Hepatocyte (in vitro differentiated cells): ENCODE data around the gene MEGF10. TPM values are rescaled to one million over a fixed set of nuclear protein-coding genes. Genes with fewer than 3 reads are reported as not detected.

ENCODE experiments used
- DNase-seq: peaks from one replicate; pipeline ENCODE4 v3.0.0-alpha.2; 2016; ENCODE audit warnings: low spot score
- H2AFZ ChIP-seq: fragments of 200-600 bp; sonication (generic); 2 replicates; pipeline ENCODE4 v1.6.0; 2016; ENCODE audit warnings: antibody characterized with exemption, mild to moderate bottlenecking
- H3K27ac ChIP-seq: fragments of 200-600 bp; sonication (generic); 2 replicates; pipeline ENCODE4 v1.5.1; 2016; ENCODE audit warnings: mild to moderate bottlenecking
- H3K27me3 ChIP-seq: fragments of 200-600 bp; sonication (generic); 2 replicates; pipeline ENCODE4 v1.6.1; 2016
- H3K36me3 ChIP-seq: fragments of 200-600 bp; sonication (generic); replicated peaks from 2 replicates; pipeline ENCODE4 v1.5.1; 2016; ENCODE audit warnings: low read depth; ENCODE audit not compliant: insufficient read depth
- H3K4me1 ChIP-seq: fragments of 200-600 bp; sonication (generic); 2 replicates; pipeline ENCODE4 v1.5.1; 2016; ENCODE audit warnings: mild to moderate bottlenecking, moderate library complexity; ENCODE audit not compliant: insufficient read depth
- H3K4me2 ChIP-seq: fragments of 200-600 bp; sonication (generic); 2 replicates; pipeline ENCODE4 v1.6.0; 2016
- H3K4me3 ChIP-seq: fragments of 200-600 bp; sonication (generic); 2 replicates; pipeline ENCODE4 v1.5.1; 2016; ENCODE audit warnings: mild to moderate bottlenecking
- H3K79me2 ChIP-seq: fragments of 200-600 bp; sonication (generic); 2 replicates; pipeline ENCODE4 v1.6.0; 2017; ENCODE audit warnings: mild to moderate bottlenecking
- H3K9me2 ChIP-seq: fragments of 200-600 bp; sonication (generic); replicated peaks from 2 replicates; pipeline ENCODE4 v1.6.0; 2017; ENCODE audit warnings: mild to moderate bottlenecking; ENCODE audit not compliant: insufficient read depth
- H3K9me3 ChIP-seq: fragments of 200-600 bp; sonication (generic); 2 replicates; pipeline ENCODE4 v1.5.1; 2016; ENCODE audit warnings: low read depth, mild to moderate bottlenecking
- H4K20me1 ChIP-seq: fragments of 200-600 bp; sonication (generic); 2 replicates; pipeline ENCODE4 v1.6.0; 2016; ENCODE audit warnings: mild to moderate bottlenecking; ENCODE audit not compliant: insufficient read depth, poor library complexity, severe bottlenecking
- EZH2 ChIP-seq: fragments of 200-600 bp; sonication (generic); IDR thresholded peaks from 2 replicates; pipeline ENCODE4 v1.6.1; 2016; ENCODE audit warnings: antibody characterized with exemption, mild to moderate bottlenecking, borderline replicate concordance
- EZH2phosphoT487 ChIP-seq: fragments of 200-600 bp; sonication (generic); IDR thresholded peaks from one replicate; pipeline ENCODE4 v1.6.1; 2018; ENCODE audit warnings: antibody characterized with exemption, mild to moderate bottlenecking, low read depth, moderate library complexity; ENCODE audit not compliant: unreplicated experiment, severe bottlenecking
- WGBS: methylation state at CpG from one replicate; pipeline ENCODE4 v1.1.6; 2016; ENCODE audit warnings: low lambda C conversion rate; ENCODE audit errors: missing lambda C conversion rate; 5-methylcytosine and 5-hydroxymethylcytosine counted together
- polyA plus RNA-seq: library from polyadenylated mRNA; unstranded; fragments of >200 nt; fragmentation: Nextera tagmentation; extraction: Ambion mirVana; gene quantifications from 2 replicates; pipeline ENCODE4 v1.2.1, GENCODE V29; 2016
- total RNA-seq: library from RNA; depleted of rRNA; stranded (reverse); fragments of >200 nt; gene quantifications from 2 replicates; pipeline ENCODE4 v1.2.3, GENCODE V29; 2014
- TF ChIP-seq, protein P1 (sequence below): fragments of 200-600 bp; sonication (generic); IDR thresholded peaks from 2 replicates; pipeline ENCODE4 v1.5.1; 2016; ENCODE audit warnings: antibody characterized with exemption, mild to moderate bottlenecking; ENCODE audit not compliant: poor library complexity

MEGF10 gene
- total and polyA plus RNA-seq, 2 experiments from 2014 or later = 1.7 to 6.7 TPM

GRCh38 chr5:127297348-127298035 is 6.9 kb downstream of the MEGF10 start:
- WGBS = 72% methylated on average over 4 of the region's 4 CpGs
- Histone ChIP-seq H3K79me2 (no peaks in the 10 kb centered on the region), H4K20me1 (no peaks in the 10 kb centered on the region)

GRCh38 chr5:127298036-127298429 is 7.4 kb downstream of the MEGF10 start:
- Histone ChIP-seq H4K20me1 (no peaks in the 10 kb centered on the region), H3K27ac (no peak overlapping the region), H3K4me1 (no peaks in the 10 kb centered on the region), H3K4me2 (no peak overlapping the region), H3K36me3 (no peaks in the 10 kb centered on the region), H3K9me3 (no peaks in the 10 kb centered on the region), H3K9me2 (no peaks in the 10 kb centered on the region), H3K4me3 (no peak overlapping the region), H3K27me3 (peaks cover 36% of the 10 kb centered on the region), H3K79me2 (no peaks in the 10 kb centered on the region), H2AFZ (no peak overlapping the region)
- TF ChIP-seq, protein P1, sequence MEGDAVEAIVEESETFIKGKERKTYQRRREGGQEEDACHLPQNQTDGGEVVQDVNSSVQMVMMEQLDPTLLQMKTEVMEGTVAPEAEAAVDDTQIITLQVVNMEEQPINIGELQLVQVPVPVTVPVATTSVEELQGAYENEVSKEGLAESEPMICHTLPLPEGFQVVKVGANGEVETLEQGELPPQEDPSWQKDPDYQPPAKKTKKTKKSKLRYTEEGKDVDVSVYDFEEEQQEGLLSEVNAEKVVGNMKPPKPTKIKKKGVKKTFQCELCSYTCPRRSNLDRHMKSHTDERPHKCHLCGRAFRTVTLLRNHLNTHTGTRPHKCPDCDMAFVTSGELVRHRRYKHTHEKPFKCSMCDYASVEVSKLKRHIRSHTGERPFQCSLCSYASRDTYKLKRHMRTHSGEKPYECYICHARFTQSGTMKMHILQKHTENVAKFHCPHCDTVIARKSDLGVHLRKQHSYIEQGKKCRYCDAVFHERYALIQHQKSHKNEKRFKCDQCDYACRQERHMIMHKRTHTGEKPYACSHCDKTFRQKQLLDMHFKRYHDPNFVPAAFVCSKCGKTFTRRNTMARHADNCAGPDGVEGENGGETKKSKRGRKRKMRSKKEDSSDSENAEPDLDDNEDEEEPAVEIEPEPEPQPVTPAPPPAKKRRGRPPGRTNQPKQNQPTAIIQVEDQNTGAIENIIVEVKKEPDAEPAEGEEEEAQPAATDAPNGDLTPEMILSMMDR = no peak
- TF ChIP-seq EZH2 (no peak), EZH2phosphoT487 (no peak)
- WGBS = 80% methylated on average over 4 of the region's 4 CpGs
- DNase-seq = no peak

More at GRCh38 chr5:127297348-127298035, 6.9 kb downstream of the MEGF10 start:
- no peaks in the 10 kb centered on the region for H3K9me2 ChIP-seq
- no peaks in the 10 kb centered on the region for H3K9me3 ChIP-seq
- H3K36me3 ChIP-seq = no peaks in the 10 kb centered on the region
- H2AFZ ChIP-seq = no peak overlapping the region
- H3K27ac ChIP-seq = no peak overlapping the region
- no peaks in the 10 kb centered on the region for H3K4me1 ChIP-seq
- no peak for DNase-seq
- no peak overlapping the region for H3K4me3 ChIP-seq
- no peak for TF ChIP-seq EZH2phosphoT487
- TF ChIP-seq EZH2 = no peak
- TF ChIP-seq, protein P1 = no peak
- peaks cover 41% of the 10 kb centered on the region for H3K27me3 ChIP-seq
- H3K4me2 ChIP-seq = no peak overlapping the region

GRCh38 chr5:127298656-127299055 is 8.1 kb downstream of the MEGF10 start:
- no peak for TF ChIP-seq EZH2
- TF ChIP-seq, protein P1 = no peak
- TF ChIP-seq EZH2phosphoT487 = no peak
- H2AFZ ChIP-seq = no peak overlapping the region
- peaks cover 30% of the 10 kb centered on the region for H3K27me3 ChIP-seq
- no peaks in the 10 kb centered on the region for H3K36me3 ChIP-seq
- H3K4me1 ChIP-seq = no peaks in the 10 kb centered on the region
- no peak overlapping the region for H3K4me2 ChIP-seq
- no peak for DNase-seq
- no peak overlapping the region for H3K4me3 ChIP-seq
- H4K20me1 ChIP-seq = no peaks in the 10 kb centered on the region
- H3K79me2 ChIP-seq = no peaks in the 10 kb centered on the region
- no peaks in the 10 kb centered on the region for H3K9me3 ChIP-seq
- no peak overlapping the region for H3K27ac ChIP-seq
- H3K9me2 ChIP-seq = no peaks in the 10 kb centered on the region
- 80% methylated on average over 5 of the region's 5 CpGs for WGBS
